NCI-H748 treated with DMSO at 0.1 percent for 48 hours (cell line): ENCODE data around the gene OR2D3.
"Not testable (repeated sequence)": the region's sequence is repeated elsewhere in the genome, so short reads cannot be mapped to it uniquely, and the experiment has no call there.

ENCODE experiments used
- DNase-seq: peaks from one replicate; lab custom pipeline; 2025; lab: John Stamatoyannopoulos, UW

The OR2D3 gene

GRCh38 chr11:6928916-6929315 is 8.1 kb downstream of the OR2D3 start:
- DNase-seq: peak; percentile 41

GRCh38 chr11:6931146-6931713 is 10.4 kb downstream of the OR2D3 start:
- no peak for DNase-seq

- DNase-seq: no peak
Measured at GRCh38 chr11:6932145-6932544, 11.3 kb downstream of the OR2D3 start.

- DNase-seq: no peak
Measured at GRCh38 chr11:6941970-6942369, 21.2 kb downstream of the OR2D3 start.

GRCh38 chr11:6943131-6943530 is 22.3 kb downstream of the OR2D3 start:
- no peak for DNase-seq

GRCh38 chr11:6954248-6954647 is 33.4 kb downstream of the OR2D3 start:
- DNase-seq: not testable (repeated sequence)

- DNase-seq: no peak
Measured at GRCh38 chr11:6962141-6962540, 41.3 kb downstream of the OR2D3 start.

GRCh38 chr11:6962673-6963072 is 41.9 kb downstream of the OR2D3 start:
- no peak for DNase-seq

- DNase-seq: no peak
Measured at GRCh38 chr11:6968816-6969215, 48.0 kb downstream of the OR2D3 start.

GRCh38 chr11:6969854-6970253 is 49.1 kb downstream of the OR2D3 start:
- DNase-seq: not testable (repeated sequence)
